ENCODE measurements around the gene TTC33.

DNA sequence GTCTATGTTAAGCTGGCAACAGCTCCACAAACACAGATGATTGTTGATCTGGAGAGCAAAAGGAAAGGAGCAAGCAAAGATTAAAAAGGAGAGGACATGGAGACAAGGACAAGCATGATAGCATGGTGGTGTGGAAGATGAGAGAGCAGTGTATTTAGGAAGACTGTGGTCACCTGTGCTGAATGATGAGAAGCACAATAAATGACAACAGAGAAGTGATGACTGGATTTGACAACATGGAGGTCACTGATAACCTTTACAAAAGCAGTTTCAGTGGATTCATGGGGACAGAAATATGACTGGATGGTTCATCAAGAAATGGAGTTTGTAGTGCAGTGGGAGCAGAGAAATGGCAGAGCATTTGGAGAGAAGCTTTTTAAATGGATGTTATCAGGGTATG, 20.2 kb downstream of the TTC33 start:
- TF ChIP-seq CTCF (conservative IDR thresholded peaks at IDR 0.05; ENCODE audit: low read length) (no peak), EZH2phosphoT487 (IDR thresholded peaks at IDR 0.05; ENCODE audit: borderline replicate concordance) (no peak)
